Right lobe of liver (tissue), 6 donors: ENCODE measurements around the gene SPAG4. TPM values are rescaled to one million over a fixed set of nuclear protein-coding genes. Genes with fewer than 3 reads are reported as not detected.
A peak's percentile ranks its signal among the peaks of the same experiment; 100 is the strongest.

Source experiments
- ATAC-seq, 4 donors: fragments of 200-7000 bp; cut with Tn5 transposase; one replicate each; pipeline ENCODE4 v1.9.1; 2020; ENCODE audit warnings: mild to moderate bottlenecking in 4 of 4, moderate library complexity in 4 of 4
- DNase-seq, 3 donors: peaks; one replicate each; pipeline ENCODE4 v3.0.0-alpha.2; 2020
- H3K27ac ChIP-seq, 3 donors: fragments of 200-600 bp; one replicate each; pipeline ENCODE4 v1.8.0; 2022
- H3K27me3 ChIP-seq, 2 donors: fragments of 200-600 bp; one replicate each; pipeline ENCODE4 v1.8.0; 2022
- H3K36me3 ChIP-seq, 4 donors: fragments of 200-600 bp; sonication (generic) in 1 of 4; one replicate each; pipeline versions ENCODE4 v1.5.1 to v1.8.0; 2017 to 2022; ENCODE audit warnings: control low read depth in 1 of 4
- H3K4me1 ChIP-seq, 4 donors: fragments of 200-600 bp; sonication (generic) in 1 of 4; one replicate each; pipeline versions ENCODE4 v1.5.1 to v1.8.0; 2017 to 2022; ENCODE audit warnings: control low read depth in 1 of 4
- H3K4me3 ChIP-seq, 3 donors: fragments of 200-600 bp; one replicate each; pipeline ENCODE4 v1.8.0; 2022
- H3K9me3 ChIP-seq, 4 donors: fragments of 200-600 bp; sonication (generic) in 1 of 4; one replicate each; pipeline versions ENCODE4 v1.5.1 to v1.8.0; 2017 to 2022; ENCODE audit warnings: control low read depth in 1 of 4
- POLR2A ChIP-seq: fragments of 450-650 bp; IDR thresholded peaks from one replicate; pipeline ENCODE4 v1.6.1; 2017; ENCODE audit warnings: antibody characterized with exemption, mild to moderate bottlenecking
- WGBS: methylation state at CpG from one replicate; pipeline ENCODE4 v1.1.6; 2018; ENCODE audit warnings: low coverage, low lambda C conversion rate; ENCODE audit not compliant: insufficient coverage; ENCODE audit errors: missing lambda C conversion rate; 5-methylcytosine and 5-hydroxymethylcytosine counted together
- intact Hi-C, 2 donors: fragments of 100-400 bp; cut with DNase I; formaldehyde crosslinking; loops; one replicate each; pipeline versions ENCODE4 v1.11.2 to v1.14.1; 2022
- total RNA-seq, 6 experiments: library from RNA; depleted of rRNA in 2 of 6; stranded (reverse); fragments of >200 nt in 2 of 6; fragmentation: NEBNext Ultra II Directional in 3 of 6; extraction: Animal tissue kit (Norgen Biotek cat#: 25700) in 3 of 6; gene quantifications; one replicate each; pipeline versions ENCODE4 v1.1.0 to v1.2.4, GENCODE V29; 2016 to 2023
- TF ChIP-seq, protein P1 (sequence below), 4 donors: fragments of 200-600 bp in 3 of 4; fragments of 450-650 bp in 1 of 4; IDR thresholded peaks; one replicate each; pipeline versions ENCODE4 v1.5.1 to v1.8.0; 2016 to 2022; ENCODE audit warnings: antibody characterized with exemption in 4 of 4, mild to moderate bottlenecking in 2 of 4
- donor health status: DM: no; HTN: yes; CAD: no.
- donor health status: DM: no; HTN: no; CAD: no.
- donor health status: DM: no; HTN: no; CAD: no.
- donor health status: DM: no; HTN: yes; CAD: no.
- donor health status: DM: no; HTN: yes; CAD: no.

SPAG4 gene
- total RNA-seq, 6 experiments from 2014 or later = 1.7 to 13.8 (median 3.6) TPM

DNA sequence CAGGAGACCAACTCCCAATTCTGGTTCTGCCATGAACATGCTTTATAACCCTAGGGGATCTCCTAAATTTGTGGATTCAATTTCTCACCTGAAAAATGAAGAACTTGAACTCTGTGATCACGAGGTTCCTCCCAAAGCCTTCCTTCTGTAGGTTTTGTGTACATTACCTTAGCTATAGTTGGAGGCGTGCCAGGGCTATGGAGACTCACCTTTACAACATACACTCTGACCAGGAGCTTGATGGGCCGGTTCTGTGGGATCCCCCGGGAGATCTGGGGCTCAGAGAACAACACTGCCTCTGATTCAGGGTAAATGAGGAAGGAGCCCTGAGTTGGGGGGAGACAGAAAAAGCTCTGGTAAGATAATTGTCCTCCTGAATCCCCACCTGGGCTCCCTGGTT is 39.7 kb upstream of the SPAG4 start:
- Histone ChIP-seq H3K4me3 (no peak overlapping the region), H3K27me3 (no peaks in the 10 kb centered on the region), H3K9me3 (no peaks in the 10 kb centered on the region), H3K4me1 (no peaks in the 10 kb centered on the region), H3K27ac (no peak overlapping the region), H3K36me3 (no peaks in the 10 kb centered on the region)
- 33% methylated on average over 3 of the region's 4 CpGs for WGBS
- no peak for ATAC-seq
- intact Hi-C loops = no loop called here
- DNase-seq = no peak
- TF ChIP-seq, protein P1, sequence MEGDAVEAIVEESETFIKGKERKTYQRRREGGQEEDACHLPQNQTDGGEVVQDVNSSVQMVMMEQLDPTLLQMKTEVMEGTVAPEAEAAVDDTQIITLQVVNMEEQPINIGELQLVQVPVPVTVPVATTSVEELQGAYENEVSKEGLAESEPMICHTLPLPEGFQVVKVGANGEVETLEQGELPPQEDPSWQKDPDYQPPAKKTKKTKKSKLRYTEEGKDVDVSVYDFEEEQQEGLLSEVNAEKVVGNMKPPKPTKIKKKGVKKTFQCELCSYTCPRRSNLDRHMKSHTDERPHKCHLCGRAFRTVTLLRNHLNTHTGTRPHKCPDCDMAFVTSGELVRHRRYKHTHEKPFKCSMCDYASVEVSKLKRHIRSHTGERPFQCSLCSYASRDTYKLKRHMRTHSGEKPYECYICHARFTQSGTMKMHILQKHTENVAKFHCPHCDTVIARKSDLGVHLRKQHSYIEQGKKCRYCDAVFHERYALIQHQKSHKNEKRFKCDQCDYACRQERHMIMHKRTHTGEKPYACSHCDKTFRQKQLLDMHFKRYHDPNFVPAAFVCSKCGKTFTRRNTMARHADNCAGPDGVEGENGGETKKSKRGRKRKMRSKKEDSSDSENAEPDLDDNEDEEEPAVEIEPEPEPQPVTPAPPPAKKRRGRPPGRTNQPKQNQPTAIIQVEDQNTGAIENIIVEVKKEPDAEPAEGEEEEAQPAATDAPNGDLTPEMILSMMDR (IDR thresholded peaks at IDR 0.05) = no peak
- TF ChIP-seq POLR2A = no peak

DNA sequence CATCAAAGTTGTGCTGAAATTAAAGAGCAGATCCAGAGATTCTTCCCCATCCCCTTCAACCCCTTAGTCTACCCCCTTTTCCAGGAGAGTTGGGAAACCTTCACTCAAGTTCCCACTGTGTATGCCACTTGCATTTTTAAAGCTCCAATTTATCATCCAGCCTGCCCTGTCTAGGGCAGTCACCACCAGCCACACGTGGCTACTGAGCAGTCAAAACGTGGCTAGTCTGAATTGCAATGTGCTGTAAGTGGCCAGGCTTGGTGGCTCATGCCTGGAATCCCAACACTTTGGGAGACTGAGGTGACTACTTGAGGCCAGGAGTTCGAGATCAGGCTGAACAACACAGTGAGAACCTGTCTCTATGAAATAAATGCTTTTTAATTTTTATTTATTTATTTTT is 38.8 kb upstream of the SPAG4 start:
- no peak for ATAC-seq
- Histone ChIP-seq H3K4me3 (no peak overlapping the region), H3K9me3 (no peaks in the 10 kb centered on the region), H3K4me1 (no peaks in the 10 kb centered on the region), H3K27me3 (no peaks in the 10 kb centered on the region), H3K36me3 (no peaks in the 10 kb centered on the region), H3K27ac (no peak overlapping the region)
- TF ChIP-seq, protein P1 (IDR thresholded peaks at IDR 0.05) = no peak
- no peak for TF ChIP-seq POLR2A
- intact Hi-C loops = no loop called here
- 52% methylated on average over 3 of the region's 3 CpGs for WGBS
- DNase-seq = no peak

DNA sequence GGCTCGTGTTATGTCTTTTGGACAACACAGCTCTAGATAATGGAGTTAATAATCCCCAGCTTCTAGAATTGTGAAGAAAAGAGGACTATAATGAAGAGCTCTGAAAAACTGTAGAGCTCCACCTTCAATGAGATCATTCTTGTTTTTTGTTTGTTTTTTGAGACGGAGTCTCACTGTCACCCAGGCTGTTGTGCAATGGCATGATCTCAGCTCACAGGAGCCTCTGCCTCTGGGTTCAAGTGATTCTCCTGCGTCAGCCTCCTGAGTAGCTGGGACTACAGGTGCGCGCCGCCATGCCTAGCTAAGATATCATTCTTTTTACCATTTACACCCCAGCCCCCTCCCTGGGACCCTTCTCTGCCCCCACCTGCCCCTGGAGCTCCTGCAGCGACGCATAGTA is 37.2 kb upstream of the SPAG4 start:
- WGBS = 73% methylated on average over 4 of the region's 8 CpGs
- Histone ChIP-seq H3K4me3 (no peak overlapping the region), H3K4me1 (no peaks in the 10 kb centered on the region), H3K27ac (no peak overlapping the region), H3K27me3 (no peaks in the 10 kb centered on the region), H3K9me3 (no peaks in the 10 kb centered on the region), H3K36me3 (no peaks in the 10 kb centered on the region)
- no peak for DNase-seq
- TF ChIP-seq, protein P1 (IDR thresholded peaks at IDR 0.05) = no peak
- TF ChIP-seq POLR2A = no peak
- intact Hi-C loops = no loop called here
- peak in 1 of 4 donors; percentile 47 for ATAC-seq

DNA sequence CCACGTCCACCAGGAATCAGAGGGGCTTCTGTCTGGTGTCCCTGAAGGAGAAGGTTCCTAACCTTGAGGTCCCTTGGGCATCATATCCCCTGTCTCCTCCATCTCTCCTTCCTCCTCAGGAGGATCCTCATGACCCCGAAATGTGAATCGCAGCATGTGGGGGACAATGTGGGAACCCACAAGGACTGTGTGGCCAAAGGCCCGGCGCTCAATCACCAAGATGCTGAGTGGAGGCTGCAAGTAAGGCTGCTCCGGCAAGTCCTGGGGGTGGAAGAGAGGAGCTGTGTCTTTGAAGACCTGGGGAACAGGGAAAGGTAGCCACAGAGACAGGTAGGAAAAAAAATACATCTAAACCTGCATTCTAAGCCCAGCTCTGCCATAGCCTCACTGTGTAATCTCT is 36.4 kb upstream of the SPAG4 start:
- Histone ChIP-seq H3K27ac (no peak overlapping the region), H3K36me3 (no peaks in the 10 kb centered on the region), H3K9me3 (no peaks in the 10 kb centered on the region), H3K4me1 (no peaks in the 10 kb centered on the region), H3K27me3 (no peaks in the 10 kb centered on the region), H3K4me3 (no peak overlapping the region)
- TF ChIP-seq, protein P1 (IDR thresholded peaks at IDR 0.05) = no peak
- no peak for TF ChIP-seq POLR2A
- WGBS = 100% methylated on average over 1 of the region's 6 CpGs
- ATAC-seq = no peak
- intact Hi-C loops = no loop called here
- DNase-seq = no peak

DNA sequence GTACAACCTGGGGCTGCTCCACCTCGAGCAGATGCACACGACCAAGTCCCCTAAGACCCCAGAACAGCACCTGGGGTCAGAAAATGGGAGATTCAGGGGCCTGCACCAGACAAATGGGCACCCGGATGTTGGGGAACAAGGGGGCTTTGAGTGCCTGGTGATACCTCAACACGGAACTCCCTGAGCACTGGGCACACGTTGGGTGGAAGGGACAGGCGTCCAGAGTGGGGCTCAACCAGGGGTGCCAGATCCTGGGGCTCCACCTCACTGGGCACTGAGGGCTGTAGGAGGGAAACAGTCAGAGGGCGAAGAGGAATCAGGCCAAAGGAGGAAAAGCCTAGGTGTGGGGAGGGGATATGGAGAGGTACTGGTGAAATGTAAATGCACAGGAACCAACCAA is 33.5 kb upstream of the SPAG4 start:
- Histone ChIP-seq H3K4me1 (no peaks in the 10 kb centered on the region), H3K36me3 (no peaks in the 10 kb centered on the region), H3K9me3 (no peaks in the 10 kb centered on the region), H3K27ac (no peak overlapping the region), H3K27me3 (no peaks in the 10 kb centered on the region), H3K4me3 (no peak overlapping the region)
- 67% methylated on average over 4 of the region's 7 CpGs for WGBS
- intact Hi-C loops = no loop called here
- DNase-seq (no peak), ATAC-seq (no peak)
- TF ChIP-seq POLR2A = no peak
- TF ChIP-seq, protein P1 (IDR thresholded peaks at IDR 0.05) = no peak
